Muscle of arm (tissue), 12 donors: Measurements from ENCODE around the gene NUCB1. TPM values are rescaled to one million over a fixed set of nuclear protein-coding genes. Genes with fewer than 3 reads are reported as not detected.
"Not testable (repeated sequence)": the region's sequence is repeated elsewhere in the genome, so short reads cannot be mapped to it uniquely, and the experiment has no call there.

Experiments
- DNase-seq: peaks from one replicate; pipeline ENCODE4 v3.0.0-alpha.2; 2013
- polyA plus RNA-seq, 12 donors: library from polyadenylated mRNA; unstranded; fragments of 120-200 nt; gene quantifications; one replicate each; pipeline ENCODE4 v1.2.1, GENCODE V29; 2013; ENCODE audit not compliant: insufficient read length in 12 of 12

Gene NUCB1
- polyA plus RNA-seq, 12 donors = 114 to 175 (median 139) TPM; not detected in 1

- peak; percentile 89 for DNase-seq
These were observed 27.1 kb upstream of the NUCB1 start for GRCh38 chr19:48872884-48873475.

- DNase-seq = no peak
These were observed 26.4 kb upstream of the NUCB1 start for GRCh38 chr19:48873476-48874302.

DNA sequence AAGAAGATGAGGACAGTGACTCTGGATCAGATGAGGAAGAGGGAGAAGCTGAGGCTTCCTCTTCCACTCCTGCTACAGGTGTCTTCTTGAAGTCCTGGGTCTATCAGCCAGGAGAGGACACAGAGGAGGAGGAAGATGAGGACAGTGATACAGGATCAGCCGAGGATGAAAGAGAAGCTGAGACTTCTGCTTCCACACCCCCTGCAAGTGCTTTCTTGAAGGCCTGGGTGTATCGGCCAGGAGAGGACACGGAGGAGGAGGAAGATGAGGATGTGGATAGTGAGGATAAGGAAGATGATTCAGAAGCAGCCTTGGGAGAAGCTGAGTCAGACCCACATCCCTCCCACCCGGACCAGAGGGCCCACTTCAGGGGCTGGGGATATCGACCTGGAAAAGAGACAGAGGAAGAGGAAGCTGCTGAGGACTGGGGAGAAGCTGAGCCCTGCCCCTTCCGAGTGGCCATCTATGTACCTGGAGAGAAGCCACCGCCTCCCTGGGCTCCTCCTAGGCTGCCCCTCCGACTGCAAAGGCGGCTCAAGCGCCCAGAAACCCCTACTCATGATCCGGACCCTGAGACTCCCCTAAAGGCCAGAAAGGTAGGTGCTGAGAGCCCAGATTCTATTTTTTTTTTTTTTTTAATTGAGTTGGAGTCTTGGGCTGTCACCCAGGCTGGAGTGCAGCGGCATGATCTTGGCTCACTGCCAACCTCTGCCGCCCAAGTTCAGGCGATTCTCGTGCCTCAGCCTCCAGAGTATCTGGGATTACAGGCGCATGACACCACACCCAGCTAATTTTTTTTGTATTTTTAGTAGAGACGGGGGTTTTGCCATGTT is 25.6 kb upstream of the NUCB1 start:
- DNase-seq = no peak

GRCh38 chr19:48876043-48876981 is 23.8 kb upstream of the NUCB1 start:
- DNase-seq = not testable (repeated sequence)

GRCh38 chr19:48877855-48878195 is 22.3 kb upstream of the NUCB1 start:
- DNase-seq = no peak

DNA sequence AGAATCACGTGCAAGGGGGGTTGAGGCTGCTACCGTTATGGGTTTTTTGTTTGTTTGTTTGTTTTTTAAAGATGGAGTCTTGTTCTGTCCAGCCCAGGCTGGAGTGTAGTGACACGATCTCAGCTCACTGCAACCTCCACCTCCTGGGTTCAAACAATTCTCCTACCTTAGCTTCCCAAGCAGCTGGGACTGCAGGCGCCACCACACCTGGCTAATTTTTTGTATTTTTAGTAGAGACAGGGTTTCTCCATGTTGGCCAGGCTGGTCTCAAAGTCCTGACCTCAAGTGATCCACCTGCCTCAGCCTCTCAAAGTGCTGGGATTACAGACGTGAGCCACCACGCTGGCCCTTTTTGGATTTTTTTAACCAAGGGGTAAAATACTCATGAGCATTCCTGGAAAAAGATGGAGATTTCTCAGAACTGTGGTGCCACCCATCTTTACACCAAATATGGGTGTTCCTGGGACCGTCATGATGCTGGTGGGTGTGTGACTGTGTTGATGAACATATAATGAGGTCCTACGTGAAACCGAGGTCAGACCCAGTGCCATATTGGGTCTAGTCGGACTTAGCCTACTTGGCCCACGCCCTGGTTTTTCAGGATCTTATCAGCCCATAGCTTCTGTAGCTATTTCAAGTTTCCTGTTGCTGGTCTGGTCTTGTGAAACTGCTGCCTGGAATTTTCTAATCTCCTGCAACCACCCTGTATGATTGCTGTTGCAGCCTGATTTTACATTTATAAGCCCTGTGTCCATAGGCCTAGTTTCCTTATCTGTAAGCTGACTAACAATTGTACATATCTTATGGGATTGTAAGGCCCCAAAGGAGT is 21.7 kb upstream of the NUCB1 start:
- no peak for DNase-seq

GRCh38 chr19:48879025-48879637 is 21.0 kb upstream of the NUCB1 start:
- no peak for DNase-seq

DNA sequence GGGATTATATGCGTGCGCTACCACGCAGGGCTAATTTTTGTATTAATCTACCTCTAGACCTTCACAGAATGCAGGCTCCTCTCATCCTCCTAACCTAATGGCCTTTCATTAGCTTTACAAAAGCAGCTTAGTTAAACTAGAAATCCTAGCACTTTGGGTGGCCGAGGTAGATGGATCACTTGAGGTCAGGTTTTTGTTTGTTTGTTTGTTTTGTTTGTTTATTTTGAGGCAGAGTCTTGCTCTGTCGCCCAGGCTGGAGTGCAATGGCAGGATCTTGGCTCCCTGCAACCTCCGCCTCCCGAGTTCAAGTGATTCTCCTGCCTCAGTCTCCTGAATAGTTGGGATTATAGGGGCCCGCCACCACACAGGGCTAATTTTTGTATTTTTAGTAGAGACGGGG is 20.4 kb upstream of the NUCB1 start:
- not testable (repeated sequence) for DNase-seq

- no peak for DNase-seq
These were observed 18.1 kb upstream of the NUCB1 start for GRCh38 chr19:48881741-48882657.

GRCh38 chr19:48883726-48884125 is 16.4 kb upstream of the NUCB1 start:
- no peak for DNase-seq

DNA sequence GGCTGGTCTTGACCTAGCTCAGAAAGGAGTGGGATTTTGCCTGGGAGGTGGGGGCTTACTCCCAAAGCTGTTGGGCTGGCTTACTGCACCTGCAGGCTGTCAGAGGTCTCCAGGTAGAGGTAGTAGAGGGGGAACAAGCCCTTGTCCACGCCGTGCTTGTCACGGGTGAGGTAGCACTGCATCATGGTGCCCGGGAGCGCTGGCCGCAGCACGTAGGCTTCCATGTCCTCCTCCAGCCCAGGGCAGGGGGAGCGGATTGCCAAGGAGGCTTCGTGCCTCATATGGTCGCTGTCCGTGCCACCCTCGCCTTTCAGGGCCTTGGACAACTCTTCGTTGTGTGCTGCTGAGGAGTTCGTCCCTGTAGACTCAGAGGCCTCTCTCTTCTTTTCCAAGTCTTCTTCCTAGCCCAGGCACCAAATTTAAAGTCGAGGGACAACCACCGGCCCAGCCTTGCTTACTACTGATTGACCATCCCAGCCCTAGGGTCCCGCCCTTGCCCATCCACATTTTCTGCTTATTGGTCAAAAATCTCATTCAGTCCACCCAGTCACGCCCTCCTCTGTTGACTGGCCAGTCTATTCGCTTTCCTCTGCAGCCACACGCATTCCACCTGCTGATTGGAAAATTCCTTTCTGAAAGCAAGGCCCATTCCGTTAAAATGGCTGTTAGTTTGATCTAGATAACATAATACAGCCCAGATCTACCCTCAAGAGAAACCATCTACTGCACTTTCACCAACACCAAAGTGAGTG is 12.1 kb upstream of the NUCB1 start:
- no peak for DNase-seq

- not testable (repeated sequence) for DNase-seq
These were observed 10.6 kb upstream of the NUCB1 start for GRCh38 chr19:48889496-48889895.

DNA sequence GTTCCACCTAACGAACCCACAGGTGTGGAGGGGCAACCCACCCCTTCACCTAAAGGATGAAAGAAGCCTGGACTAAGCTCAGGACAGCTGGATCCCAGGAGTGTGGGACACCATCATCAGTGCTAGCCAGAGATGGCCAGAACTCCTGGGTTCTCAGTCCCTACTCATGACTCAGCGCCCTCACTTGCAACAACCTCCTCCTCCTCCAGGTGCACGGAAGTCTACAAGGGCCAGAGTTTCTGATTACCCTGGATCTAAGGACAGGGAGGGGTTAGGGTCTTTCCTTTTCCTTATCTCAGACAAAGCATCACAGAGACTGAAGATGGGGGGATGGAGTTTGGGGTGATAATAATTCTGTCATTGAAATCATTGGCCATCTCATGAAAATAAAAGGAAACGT is 9.6 kb upstream of the NUCB1 start:
- no peak for DNase-seq

DNA sequence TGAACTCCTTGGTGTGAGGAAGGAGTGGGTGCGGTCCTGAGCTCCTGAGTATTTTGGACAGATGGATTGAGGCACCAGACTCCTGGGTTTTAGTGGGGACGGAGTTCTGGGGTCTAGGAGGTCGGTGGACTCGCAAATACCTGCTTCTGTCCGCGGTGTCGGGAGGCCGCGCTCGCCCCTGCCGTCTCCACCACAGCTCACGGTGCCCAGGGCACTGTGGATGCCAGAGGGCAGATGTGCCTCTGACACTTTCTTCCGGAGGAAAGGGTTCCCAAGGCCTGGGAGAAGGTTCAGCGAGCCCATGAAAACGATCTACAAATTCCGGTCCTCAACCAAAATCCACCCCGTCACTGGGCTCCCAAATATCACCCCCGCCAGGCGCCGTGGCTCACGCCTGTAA is 4.9 kb upstream of the NUCB1 start:
- no peak for DNase-seq

GRCh38 chr19:48896191-48896720 is 3.9 kb upstream of the NUCB1 start:
- DNase-seq = no peak

DNA sequence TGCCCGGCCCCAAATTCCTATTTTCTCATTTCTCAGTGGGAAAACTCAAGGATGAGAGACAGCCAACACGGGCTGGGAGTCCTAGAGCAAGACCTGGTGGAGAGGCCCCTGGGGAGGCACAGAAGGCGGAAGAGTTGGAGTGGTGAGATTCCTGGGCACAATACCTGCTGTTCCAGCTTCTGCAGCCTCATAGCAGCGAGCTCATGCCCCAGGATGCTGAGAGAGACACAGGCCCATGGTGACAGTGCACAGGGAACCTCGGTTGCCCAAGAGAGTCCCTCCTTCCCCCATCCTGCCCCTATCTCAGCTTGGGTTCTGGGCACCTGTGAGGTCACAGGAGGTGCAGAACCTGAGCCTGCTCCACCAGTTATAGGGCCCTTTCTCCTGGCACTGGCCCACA is 2.9 kb upstream of the NUCB1 start:
- DNase-seq = no peak

GRCh38 chr19:48899386-48899749 is 744 bp upstream of the NUCB1 start:
- DNase-seq = not testable (repeated sequence)
